ENCODE data around the gene MLH3. TPM values are rescaled to one million over a fixed set of nuclear protein-coding genes. Genes with fewer than 3 reads are reported as not detected.

Gene MLH3
- total and polyA plus RNA-seq, 2 experiments from 2014 or later = 10.8 to 12.3 TPM

GRCh38 chr14:75040959-75041358 lies 10.3 kb downstream of the MLH3 start:
- in situ Hi-C loops (cut with MboI) = no loop called here
- Histone ChIP-seq H3K9me3 (ENCODE audit: low read depth) (no peaks in the 10 kb centered on the region), H3K4me2 (ENCODE audit: unreplicated experiment) (no peak overlapping the region), H3K4me3 (no peak overlapping the region), H3K27me3 (replicated peaks; ENCODE audit: insufficient read depth) (no peaks in the 10 kb centered on the region), H3K36me3 (ENCODE audit: low read depth) (peaks cover 11% of the 10 kb centered on the region; the same call in 1 of the 2 replicates), H3K4me1 (ENCODE audit: insufficient read depth) (peaks cover 20% of the 10 kb centered on the region), H3K9me2 (ENCODE audit: insufficient read depth) (no peaks in the 10 kb centered on the region), H4K20me1 (ENCODE audit: insufficient read depth) (no peaks in the 10 kb centered on the region), H3F3A (ENCODE audit: insufficient read depth) (peaks cover 8% of the 10 kb centered on the region; the same call in 1 of the 2 replicates), H3K9ac (no peak overlapping the region), H3K79me2 (ENCODE audit: insufficient read depth) (peaks cover 23% of the 10 kb centered on the region; the same call in 1 of the 2 replicates), H3K27ac (no peak overlapping the region), H2AFZ (no peak overlapping the region)
- TF ChIP-seq EZH2 (IDR thresholded peaks at IDR 0.05; ENCODE audit: insufficient read depth, poor library complexity, severe bottlenecking) (no peak), EZH2phosphoT487 (IDR thresholded peaks at IDR 0.05; ENCODE audit: insufficient read depth, low read depth) (no peak)
- DNase-seq = no peak
- 95 to 100% methylated on average over 2 of the region's 2 CpGs for WGBS, 2 experiments (ENCODE audit: low coverage in 1 of 2, low lambda C conversion rate in 2 of 2, missing lambda C conversion rate in 2 of 2)

- Histone ChIP-seq H3K79me2 (ENCODE audit: insufficient read depth) (peaks cover 19% of the 10 kb centered on the region; the same call in 1 of the 2 replicates), H3K4me2 (ENCODE audit: unreplicated experiment) (no peak overlapping the region), H3K4me1 (ENCODE audit: insufficient read depth) (peaks cover 20% of the 10 kb centered on the region), H3K27me3 (replicated peaks; ENCODE audit: insufficient read depth) (no peaks in the 10 kb centered on the region), H3K36me3 (ENCODE audit: low read depth) (peaks cover 11% of the 10 kb centered on the region; the same call in 1 of the 2 replicates), H3F3A (ENCODE audit: insufficient read depth) (peaks cover 8% of the 10 kb centered on the region; the same call in 1 of the 2 replicates), H3K9me2 (ENCODE audit: insufficient read depth) (no peaks in the 10 kb centered on the region), H3K27ac (no peak overlapping the region), H4K20me1 (ENCODE audit: insufficient read depth) (no peaks in the 10 kb centered on the region), H3K9me3 (ENCODE audit: low read depth) (no peaks in the 10 kb centered on the region), H3K9ac (no peak overlapping the region), H3K4me3 (no peak overlapping the region), H2AFZ (no peak overlapping the region)
- in situ Hi-C loops (cut with MboI) = no loop called here
- no peak for DNase-seq
- TF ChIP-seq EZH2 (IDR thresholded peaks at IDR 0.05; ENCODE audit: insufficient read depth, poor library complexity, severe bottlenecking) (no peak), EZH2phosphoT487 (IDR thresholded peaks at IDR 0.05; ENCODE audit: insufficient read depth, low read depth) (no peak)
- WGBS, 2 experiments (ENCODE audit: low coverage in 1 of 2, low lambda C conversion rate in 2 of 2, missing lambda C conversion rate in 2 of 2) = 96 to 100% methylated on average over 1 of the region's 1 CpG
Observed at GRCh38 chr14:75040507-75040906, 10.8 kb downstream of the MLH3 start.

- 56 to 57% methylated on average over 2 of the region's 2 CpGs for WGBS, 2 experiments (ENCODE audit: low coverage in 1 of 2, low lambda C conversion rate in 2 of 2, missing lambda C conversion rate in 2 of 2)
- Histone ChIP-seq H3K9me3 (ENCODE audit: low read depth) (no peaks in the 10 kb centered on the region), H4K20me1 (ENCODE audit: insufficient read depth) (no peaks in the 10 kb centered on the region), H3K79me2 (ENCODE audit: insufficient read depth) (no peaks in the 10 kb centered on the region), H3K4me1 (ENCODE audit: insufficient read depth) (no peaks in the 10 kb centered on the region), H3K27ac (no peak overlapping the region), H3K9me2 (ENCODE audit: insufficient read depth) (no peaks in the 10 kb centered on the region), H3K27me3 (replicated peaks; ENCODE audit: insufficient read depth) (no peaks in the 10 kb centered on the region), H3K4me3 (no peak overlapping the region), H3K36me3 (ENCODE audit: low read depth) (peaks cover 19% of the 10 kb centered on the region), H3F3A (ENCODE audit: insufficient read depth) (0 out of 2 replicates have a peak, but pooled peaks cover 9% of the 10 kb centered on the region), H2AFZ (no peak overlapping the region), H3K4me2 (ENCODE audit: unreplicated experiment) (no peak overlapping the region), H3K9ac (no peak overlapping the region)
- TF ChIP-seq EZH2phosphoT487 (IDR thresholded peaks at IDR 0.05; ENCODE audit: insufficient read depth, low read depth) (no peak), EZH2 (IDR thresholded peaks at IDR 0.05; ENCODE audit: insufficient read depth, poor library complexity, severe bottlenecking) (no peak)
- DNase-seq = no peak
- in situ Hi-C loops (cut with MboI) = no loop called here
Observed at GRCh38 chr14:75032939-75033338, 18.3 kb downstream of the MLH3 start.

- Histone ChIP-seq H2AFZ (no peak overlapping the region), H3K27ac (no peak overlapping the region), H3K4me3 (no peak overlapping the region), H3K9ac (no peak overlapping the region), H3F3A (ENCODE audit: insufficient read depth) (0 out of 2 replicates have a peak, but pooled peaks cover 9% of the 10 kb centered on the region), H3K9me3 (ENCODE audit: low read depth) (no peaks in the 10 kb centered on the region), H3K79me2 (ENCODE audit: insufficient read depth) (no peaks in the 10 kb centered on the region), H3K4me2 (ENCODE audit: unreplicated experiment) (no peak overlapping the region), H3K36me3 (ENCODE audit: low read depth) (peaks cover 23% of the 10 kb centered on the region), H4K20me1 (ENCODE audit: insufficient read depth) (no peaks in the 10 kb centered on the region), H3K4me1 (ENCODE audit: insufficient read depth) (no peaks in the 10 kb centered on the region; the same call in 1 of the 2 replicates), H3K9me2 (ENCODE audit: insufficient read depth) (no peaks in the 10 kb centered on the region), H3K27me3 (replicated peaks; ENCODE audit: insufficient read depth) (no peaks in the 10 kb centered on the region)
- DNase-seq = no peak
- 0% methylated on average over 1 of the region's 1 CpG for WGBS, 2 experiments (ENCODE audit: low coverage in 1 of 2, low lambda C conversion rate in 2 of 2, missing lambda C conversion rate in 2 of 2)
- in situ Hi-C loops (cut with MboI) = no loop called here
- TF ChIP-seq EZH2phosphoT487 (IDR thresholded peaks at IDR 0.05; ENCODE audit: insufficient read depth, low read depth) (no peak), EZH2 (IDR thresholded peaks at IDR 0.05; ENCODE audit: insufficient read depth, poor library complexity, severe bottlenecking) (no peak)
Observed at GRCh38 chr14:75030147-75030546, 21.1 kb downstream of the MLH3 start.
